ENCODE results near the gene BRINP1.

DNA sequence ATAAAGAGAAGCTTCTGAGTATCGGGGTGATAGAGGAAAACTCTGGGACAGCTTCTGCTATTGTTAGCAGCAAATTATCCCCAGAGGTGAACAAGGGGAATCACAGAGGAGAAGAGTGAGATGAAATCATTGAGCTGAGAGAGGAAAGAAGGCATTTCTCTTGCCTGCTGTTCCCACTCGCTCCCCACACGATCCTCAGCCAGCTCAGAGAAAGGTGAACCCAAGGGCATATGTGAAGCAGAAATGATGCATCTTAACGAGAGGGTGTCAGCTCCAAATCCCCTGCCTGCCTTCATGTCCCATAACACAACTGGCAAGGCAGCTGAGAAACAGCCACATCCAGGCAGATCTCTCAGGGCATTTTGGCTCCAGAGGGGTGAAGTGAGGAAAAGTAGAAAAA is 111.6 kb downstream of the BRINP1 start:
- TF ChIP-seq, protein P1, sequence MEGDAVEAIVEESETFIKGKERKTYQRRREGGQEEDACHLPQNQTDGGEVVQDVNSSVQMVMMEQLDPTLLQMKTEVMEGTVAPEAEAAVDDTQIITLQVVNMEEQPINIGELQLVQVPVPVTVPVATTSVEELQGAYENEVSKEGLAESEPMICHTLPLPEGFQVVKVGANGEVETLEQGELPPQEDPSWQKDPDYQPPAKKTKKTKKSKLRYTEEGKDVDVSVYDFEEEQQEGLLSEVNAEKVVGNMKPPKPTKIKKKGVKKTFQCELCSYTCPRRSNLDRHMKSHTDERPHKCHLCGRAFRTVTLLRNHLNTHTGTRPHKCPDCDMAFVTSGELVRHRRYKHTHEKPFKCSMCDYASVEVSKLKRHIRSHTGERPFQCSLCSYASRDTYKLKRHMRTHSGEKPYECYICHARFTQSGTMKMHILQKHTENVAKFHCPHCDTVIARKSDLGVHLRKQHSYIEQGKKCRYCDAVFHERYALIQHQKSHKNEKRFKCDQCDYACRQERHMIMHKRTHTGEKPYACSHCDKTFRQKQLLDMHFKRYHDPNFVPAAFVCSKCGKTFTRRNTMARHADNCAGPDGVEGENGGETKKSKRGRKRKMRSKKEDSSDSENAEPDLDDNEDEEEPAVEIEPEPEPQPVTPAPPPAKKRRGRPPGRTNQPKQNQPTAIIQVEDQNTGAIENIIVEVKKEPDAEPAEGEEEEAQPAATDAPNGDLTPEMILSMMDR (IDR thresholded peaks at IDR 0.05; ENCODE audit: poor library complexity), result no peak
- TF ChIP-seq EZH2 (IDR thresholded peaks at IDR 0.05; ENCODE audit: borderline replicate concordance) (no peak), EZH2phosphoT487 (IDR thresholded peaks at IDR 0.05; ENCODE audit: low read depth, severe bottlenecking, unreplicated experiment) (no peak)
